Lower lobe of right lung (tissue), 2 donors: ENCODE results near the gene HPS4. TPM values are rescaled to one million over a fixed set of nuclear protein-coding genes. Genes with fewer than 3 reads are reported as not detected.
"Not testable (repeated sequence)": the region's sequence is repeated elsewhere in the genome, so short reads cannot be mapped to it uniquely, and the experiment has no call there.

Source experiments
- ATAC-seq, 2 donors: fragments of 200-7000 bp; cut with Tn5 transposase; one replicate each; pipeline ENCODE4 v1.9.1; 2020 to 2022; ENCODE audit warnings: mild to moderate bottlenecking in 2 of 2, moderate library complexity in 2 of 2
- DNase-seq: peaks from one replicate; pipeline ENCODE4 v3.0.0-alpha.2; 2020
- H3K27ac ChIP-seq: fragments of 200-600 bp; one replicate; pipeline ENCODE4 v1.8.0; 2022
- H3K27me3 ChIP-seq: fragments of 200-600 bp; one replicate; pipeline ENCODE4 v1.8.0; 2022; ENCODE audit warnings: low read depth
- H3K36me3 ChIP-seq: fragments of 200-600 bp; one replicate; pipeline ENCODE4 v1.8.0; 2022; ENCODE audit warnings: mild to moderate bottlenecking
- H3K4me1 ChIP-seq: fragments of 200-600 bp; one replicate; pipeline ENCODE4 v1.8.0; 2022
- H3K4me3 ChIP-seq: fragments of 200-600 bp; one replicate; pipeline ENCODE4 v1.8.0; 2022; ENCODE audit warnings: mild to moderate bottlenecking
- H3K9me3 ChIP-seq: fragments of 200-600 bp; one replicate; pipeline ENCODE4 v1.8.0; 2022
- intact Hi-C: fragments of 100-400 bp; cut with DNase I; formaldehyde crosslinking; loops from one replicate; pipeline ENCODE4 v1.11.0; 2022
- total RNA-seq: library from RNA; stranded (reverse); fragmentation: NEBNext Ultra II Directional; extraction: Animal tissue kit (Norgen Biotek cat#: 25700); gene quantifications from one replicate; pipeline ENCODE4 v1.2.1, GENCODE V29; 2021
- TF ChIP-seq, protein P1 (sequence below): fragments of 200-600 bp; IDR thresholded peaks from one replicate; pipeline ENCODE4 v1.8.0; 2022; ENCODE audit warnings: antibody characterized with exemption, mild to moderate bottlenecking
- donor health status: DM: no; HTN: yes; CAD: no; lungs with severe emphysema.

Gene HPS4
- total RNA-seq, 1 donor from 2014 or later: 39.8 TPM

DNA sequence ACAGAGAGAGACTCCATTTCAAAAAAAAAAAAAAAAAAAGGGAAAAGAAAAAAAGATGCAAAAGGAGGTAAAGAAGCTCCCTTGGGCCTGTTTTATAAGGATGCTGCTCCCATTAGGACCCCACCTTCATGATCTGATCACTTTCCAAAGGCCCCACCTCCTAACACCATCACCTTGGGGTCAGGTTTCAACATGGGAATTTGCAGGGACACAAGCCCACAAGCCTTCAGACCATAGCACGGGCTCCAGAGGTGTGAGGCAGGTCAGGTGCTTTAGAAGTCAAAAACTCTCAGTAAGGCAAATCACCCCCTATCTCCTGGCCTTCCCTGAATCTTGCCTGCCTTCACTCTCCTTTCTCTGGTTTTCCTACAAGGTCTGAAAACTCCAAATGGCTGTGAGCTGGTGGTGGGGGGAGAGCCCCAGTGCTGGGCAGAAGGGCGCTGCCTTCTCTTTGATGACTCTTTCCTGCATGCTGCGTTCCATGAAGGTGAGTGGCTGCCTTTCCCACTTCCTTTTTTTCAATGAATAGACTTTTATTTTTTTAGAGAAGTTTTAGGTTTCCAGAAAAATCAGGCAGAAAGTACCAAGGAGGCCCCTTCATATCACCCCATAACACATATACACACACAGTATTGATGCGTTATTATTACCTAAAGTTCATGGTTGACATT, 41.4 kb downstream of the HPS4 start:
- H3K36me3 ChIP-seq: no peaks in the 10 kb centered on the region
- intact Hi-C loops: no loop called here
- ATAC-seq (no peak), DNase-seq (no peak)
- TF ChIP-seq, protein P1, sequence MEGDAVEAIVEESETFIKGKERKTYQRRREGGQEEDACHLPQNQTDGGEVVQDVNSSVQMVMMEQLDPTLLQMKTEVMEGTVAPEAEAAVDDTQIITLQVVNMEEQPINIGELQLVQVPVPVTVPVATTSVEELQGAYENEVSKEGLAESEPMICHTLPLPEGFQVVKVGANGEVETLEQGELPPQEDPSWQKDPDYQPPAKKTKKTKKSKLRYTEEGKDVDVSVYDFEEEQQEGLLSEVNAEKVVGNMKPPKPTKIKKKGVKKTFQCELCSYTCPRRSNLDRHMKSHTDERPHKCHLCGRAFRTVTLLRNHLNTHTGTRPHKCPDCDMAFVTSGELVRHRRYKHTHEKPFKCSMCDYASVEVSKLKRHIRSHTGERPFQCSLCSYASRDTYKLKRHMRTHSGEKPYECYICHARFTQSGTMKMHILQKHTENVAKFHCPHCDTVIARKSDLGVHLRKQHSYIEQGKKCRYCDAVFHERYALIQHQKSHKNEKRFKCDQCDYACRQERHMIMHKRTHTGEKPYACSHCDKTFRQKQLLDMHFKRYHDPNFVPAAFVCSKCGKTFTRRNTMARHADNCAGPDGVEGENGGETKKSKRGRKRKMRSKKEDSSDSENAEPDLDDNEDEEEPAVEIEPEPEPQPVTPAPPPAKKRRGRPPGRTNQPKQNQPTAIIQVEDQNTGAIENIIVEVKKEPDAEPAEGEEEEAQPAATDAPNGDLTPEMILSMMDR: no peak
- H3K27me3 ChIP-seq: no peaks in the 10 kb centered on the region
- no peaks in the 10 kb centered on the region for H3K4me1 ChIP-seq
- no peak overlapping the region for H3K4me3 ChIP-seq
- H3K27ac ChIP-seq: no peak overlapping the region
- no peaks in the 10 kb centered on the region for H3K9me3 ChIP-seq

- H3K36me3 ChIP-seq: no peaks in the 10 kb centered on the region
- no peaks in the 10 kb centered on the region for H3K27me3 ChIP-seq
- ATAC-seq (no peak), DNase-seq (no peak)
- no peaks in the 10 kb centered on the region for H3K9me3 ChIP-seq
- intact Hi-C loops: no loop called here
- no peak overlapping the region for H3K4me3 ChIP-seq
- no peak overlapping the region for H3K27ac ChIP-seq
- TF ChIP-seq, protein P1: no peak
- no peaks in the 10 kb centered on the region for H3K4me1 ChIP-seq
Measured at GRCh38 chr22:26439559-26439958, 44.0 kb downstream of the HPS4 start.

GRCh38 chr22:26438776-26439175, 44.8 kb downstream of the HPS4 start:
- H3K27me3 ChIP-seq, H3K36me3 ChIP-seq, H3K4me1 ChIP-seq, H3K27ac ChIP-seq, ATAC-seq, DNase-seq, H3K4me3 ChIP-seq, intact Hi-C loops, H3K9me3 ChIP-seq: not testable (repeated sequence)

GRCh38 chr22:26437694-26438392, 45.7 kb downstream of the HPS4 start:
- no peaks in the 10 kb centered on the region for H3K9me3 ChIP-seq
- no peak overlapping the region for H3K4me3 ChIP-seq
- no peaks in the 10 kb centered on the region for H3K36me3 ChIP-seq
- TF ChIP-seq, protein P1: no peak
- H3K4me1 ChIP-seq: no peaks in the 10 kb centered on the region
- no peak for DNase-seq
- no peak overlapping the region for H3K27ac ChIP-seq
- intact Hi-C loops: no loop called here
- ATAC-seq: no peak
- no peaks in the 10 kb centered on the region for H3K27me3 ChIP-seq

GRCh38 chr22:26436903-26437515, 46.6 kb downstream of the HPS4 start:
- peak in 1 of 2 donors; percentile 44 for ATAC-seq
- Histone ChIP-seq H3K4me1 (no peaks in the 10 kb centered on the region), H3K27me3 (no peaks in the 10 kb centered on the region), H3K36me3 (no peaks in the 10 kb centered on the region), H3K27ac (no peak overlapping the region), H3K9me3 (no peaks in the 10 kb centered on the region), H3K4me3 (no peak overlapping the region)
- TF ChIP-seq, protein P1: no peak
- intact Hi-C loops: no loop called here
- no peak for DNase-seq
